ENCODE results near the gene HECA. TPM values are rescaled to one million over a fixed set of nuclear protein-coding genes. Genes with fewer than 3 reads are reported as not detected.
"Not testable (repeated sequence)": the region's sequence is repeated elsewhere in the genome, so short reads cannot be mapped to it uniquely, and the experiment has no call there.

The HECA gene
- total RNA-seq, 1 experiment from 2014 or later, result 14.9 TPM

GRCh38 chr6:139135578-139136545, 982 bp downstream of the HECA start:
- DNase-seq (ENCODE audit: low read depth), result peak; percentile 38

GRCh38 chr6:139137706-139138105, 2.8 kb downstream of the HECA start:
- DNase-seq (ENCODE audit: low read depth), result no peak

GRCh38 chr6:139140854-139141253, 6.0 kb downstream of the HECA start:
- not testable (repeated sequence) for DNase-seq (ENCODE audit: low read depth)

GRCh38 chr6:139142262-139142661, 7.4 kb downstream of the HECA start:
- no peak for DNase-seq (ENCODE audit: low read depth)

- no peak for DNase-seq (ENCODE audit: low read depth)
These were observed 8.2 kb downstream of the HECA start for GRCh38 chr6:139143111-139143510.

GRCh38 chr6:139144490-139145085, 9.7 kb downstream of the HECA start:
- no peak for DNase-seq (ENCODE audit: low read depth)

GRCh38 chr6:139145661-139146060, 10.8 kb downstream of the HECA start:
- no peak for DNase-seq (ENCODE audit: low read depth)

GRCh38 chr6:139146317-139146726, 11.4 kb downstream of the HECA start:
- no peak for DNase-seq (ENCODE audit: low read depth)

- no peak for DNase-seq (ENCODE audit: low read depth)
These were observed 12.7 kb downstream of the HECA start for GRCh38 chr6:139147628-139148027.

- no peak for DNase-seq (ENCODE audit: low read depth)
These were observed 13.8 kb downstream of the HECA start for GRCh38 chr6:139148557-139149235.

GRCh38 chr6:139149383-139149782, 14.5 kb downstream of the HECA start:
- no peak for DNase-seq (ENCODE audit: low read depth)

GRCh38 chr6:139150920-139151319, 16.0 kb downstream of the HECA start:
- DNase-seq (ENCODE audit: low read depth), result no peak

GRCh38 chr6:139151425-139152087, 16.7 kb downstream of the HECA start:
- DNase-seq (ENCODE audit: low read depth), result no peak

- no peak for DNase-seq (ENCODE audit: low read depth)
These were observed 17.4 kb downstream of the HECA start for GRCh38 chr6:139152088-139152891.

GRCh38 chr6:139152892-139153271, 18.0 kb downstream of the HECA start:
- no peak for DNase-seq (ENCODE audit: low read depth)

- DNase-seq (ENCODE audit: low read depth), result no peak
These were observed 19.0 kb downstream of the HECA start for GRCh38 chr6:139153855-139154254.

GRCh38 chr6:139154881-139155547, 20.1 kb downstream of the HECA start:
- no peak for DNase-seq (ENCODE audit: low read depth)

- DNase-seq (ENCODE audit: low read depth), result no peak
These were observed 21.2 kb downstream of the HECA start for GRCh38 chr6:139156102-139156501.

GRCh38 chr6:139156551-139156950, 21.7 kb downstream of the HECA start:
- DNase-seq (ENCODE audit: low read depth), result no peak

- peak; percentile 61 for DNase-seq (ENCODE audit: low read depth)
These were observed 22.2 kb downstream of the HECA start for GRCh38 chr6:139157086-139157485.

GRCh38 chr6:139159016-139159415, 24.1 kb downstream of the HECA start:
- DNase-seq (ENCODE audit: low read depth), result no peak

All from RPMI7951 (cell line).